SH-SY5Y (cell line): ENCODE data around the gene HIVEP3.

ENCODE experiments used
- GATA2 ChIP-seq: IDR thresholded peaks from 2 replicates; pipeline ENCODE4 v1.6.1; 2011; ENCODE audit warnings: mild to moderate bottlenecking, low read depth, low read length
- GATA3 ChIP-seq: IDR thresholded peaks from 2 replicates; pipeline ENCODE4 v1.6.1; 2011; ENCODE audit warnings: low read depth, mild to moderate bottlenecking, low read length, moderate library complexity

GRCh38 chr1:41517062-41517438 is 401.7 kb downstream of the HIVEP3 start:
- TF ChIP-seq GATA2 (no peak), GATA3 (no peak)
